GM12874 (cell line): ENCODE measurements around the gene TMEM132D.

Source experiments
- CTCF ChIP-seq: IDR thresholded peaks from 2 replicates; pipeline ENCODE4 v1.5.1; 2011; ENCODE audit warnings: low read depth, mild to moderate bottlenecking, control low read depth, low read length, moderate library complexity; ENCODE audit not compliant: insufficient read depth

Gene TMEM132D

GRCh38 chr12:129428240-129428936 is 475.4 kb downstream of the TMEM132D start:
- no peak for TF ChIP-seq CTCF

- no peak for TF ChIP-seq CTCF
These were observed 480.7 kb downstream of the TMEM132D start for GRCh38 chr12:129423041-129423580.

- TF ChIP-seq CTCF: no peak
These were observed 490.5 kb downstream of the TMEM132D start for GRCh38 chr12:129413295-129413694.

GRCh38 chr12:129409281-129409680 is 494.5 kb downstream of the TMEM132D start:
- TF ChIP-seq CTCF: no peak

GRCh38 chr12:129404556-129404955 is 499.3 kb downstream of the TMEM132D start:
- no peak for TF ChIP-seq CTCF

GRCh38 chr12:129401572-129401971 is 502.3 kb downstream of the TMEM132D start:
- no peak for TF ChIP-seq CTCF

- no peak for TF ChIP-seq CTCF
These were observed 509.5 kb downstream of the TMEM132D start for GRCh38 chr12:129394177-129394825.
